Epidermal melanocyte (primary cell): ENCODE data around the gene RSPH6A.
A peak's percentile ranks its signal among the peaks of the same experiment; 100 is the strongest.

Source experiments
- DNase-seq: peaks from one replicate; pipeline ENCODE4 v3.0.0; 2011; ENCODE audit warnings: low spot score; ENCODE audit not compliant: insufficient read length

Gene RSPH6A

GRCh38 chr19:45825917-45826893, 11.1 kb upstream of the RSPH6A start:
- DNase-seq = no peak

- no peak for DNase-seq
Measured at GRCh38 chr19:45825263-45825605, 10.1 kb upstream of the RSPH6A start.

- DNase-seq = no peak
Measured at GRCh38 chr19:45824531-45825262, 9.6 kb upstream of the RSPH6A start.

- DNase-seq = no peak
Measured at GRCh38 chr19:45824041-45824471, 8.9 kb upstream of the RSPH6A start.

- DNase-seq = no peak
Measured at GRCh38 chr19:45823182-45823581, 8.1 kb upstream of the RSPH6A start.

DNA sequence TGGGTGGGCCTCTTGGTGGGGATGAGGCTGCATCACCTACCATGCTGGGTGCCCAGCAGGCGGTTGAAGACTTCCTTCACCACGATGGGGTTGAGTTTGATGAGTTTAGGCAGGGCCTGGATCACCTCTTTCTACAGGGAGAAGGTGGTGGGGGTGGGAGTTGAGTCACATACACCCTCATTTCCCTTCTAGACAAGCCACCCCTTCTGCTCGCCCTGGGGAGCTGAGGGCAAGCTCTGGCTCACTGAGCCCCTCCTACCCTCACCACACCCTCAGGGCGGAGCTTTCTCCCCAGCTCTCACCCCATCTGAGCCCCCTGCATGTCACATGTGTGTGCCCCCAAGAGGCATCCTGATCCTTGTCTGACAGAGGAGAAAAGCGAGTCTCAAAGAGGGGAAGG, 7.6 kb upstream of the RSPH6A start:
- DNase-seq = no peak

- DNase-seq = no peak
Measured at GRCh38 chr19:45821570-45821969, 6.5 kb upstream of the RSPH6A start.

DNA sequence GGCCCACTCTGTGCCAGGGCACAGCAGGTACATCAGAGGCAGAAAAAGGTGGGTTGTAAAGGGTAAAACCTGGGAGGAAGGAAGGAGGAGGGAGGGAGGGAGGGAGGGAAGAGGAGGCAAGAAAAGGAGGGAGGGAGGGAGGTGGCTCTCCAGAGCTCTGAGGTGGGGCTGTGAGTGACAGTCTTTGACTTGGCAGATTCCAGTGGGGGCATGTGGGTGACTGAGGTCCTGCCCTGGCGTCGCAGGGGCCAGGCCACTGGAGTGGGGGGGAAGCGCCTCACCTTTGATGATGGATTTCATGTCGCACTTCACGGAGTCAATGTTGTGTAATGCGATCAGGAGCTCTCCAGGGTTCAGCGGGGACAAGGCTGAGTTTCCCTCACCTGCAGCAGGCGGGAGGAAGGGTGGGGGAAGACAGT, 6.0 kb upstream of the RSPH6A start:
- DNase-seq = no peak

DNA sequence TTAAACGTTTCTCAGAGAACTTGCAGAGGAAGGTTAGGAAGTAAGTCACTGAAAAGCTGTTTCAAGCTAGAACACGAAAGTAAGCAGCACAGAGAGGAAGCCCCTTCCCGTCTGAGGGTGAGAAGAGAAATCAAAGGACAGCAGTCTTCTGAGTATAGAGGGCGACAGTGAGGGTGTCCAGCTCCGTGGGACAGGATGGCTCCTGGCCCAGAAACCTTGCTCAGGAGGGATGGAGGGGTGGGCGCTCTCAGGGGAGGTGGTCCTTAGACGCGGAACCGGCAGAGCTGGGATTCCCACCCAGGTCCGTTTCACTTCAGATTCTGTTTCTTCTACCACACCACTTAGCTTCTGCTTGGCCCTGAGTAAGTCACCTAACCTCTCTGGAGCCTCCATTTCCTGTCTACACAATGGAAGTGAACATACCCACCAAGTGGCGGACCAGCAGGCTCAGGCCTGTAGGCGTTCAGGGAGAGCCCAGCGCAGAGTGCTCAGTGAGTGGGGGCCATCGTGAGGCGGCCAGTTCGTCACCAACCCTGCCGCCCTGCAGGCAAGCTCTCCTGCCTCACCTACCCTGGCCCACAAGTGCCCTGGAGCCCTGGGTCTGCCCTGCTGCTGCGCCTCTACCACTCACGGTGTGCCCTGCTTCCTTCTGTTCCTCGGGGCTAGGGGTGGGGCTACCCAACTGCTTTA, 5.5 kb upstream of the RSPH6A start:
- no peak for DNase-seq

DNA sequence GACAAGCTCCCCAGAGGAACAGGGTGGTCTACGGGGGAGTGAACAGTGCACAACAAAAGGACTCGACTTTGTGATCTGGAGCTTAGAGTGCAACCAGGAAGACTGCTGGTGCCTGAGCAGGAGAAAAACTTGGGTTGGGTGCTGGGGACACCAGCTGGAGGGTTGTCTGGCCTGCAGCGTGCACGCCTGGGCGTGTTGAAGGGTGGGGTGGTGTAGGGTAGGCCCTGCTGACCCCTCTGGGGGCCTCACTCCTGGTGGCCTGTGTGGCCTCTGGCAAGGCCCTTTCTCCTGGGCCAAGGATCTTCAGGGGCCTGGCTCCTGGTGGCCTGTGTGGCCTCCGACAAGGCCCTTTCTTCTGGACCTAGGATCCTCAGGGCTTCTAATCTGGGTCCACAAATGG, 4.7 kb upstream of the RSPH6A start:
- no peak for DNase-seq

GRCh38 chr19:45817725-45818301, 2.7 kb upstream of the RSPH6A start:
- no peak for DNase-seq

GRCh38 chr19:45817010-45817724, 2.1 kb upstream of the RSPH6A start:
- DNase-seq = peak; percentile 99

DNA sequence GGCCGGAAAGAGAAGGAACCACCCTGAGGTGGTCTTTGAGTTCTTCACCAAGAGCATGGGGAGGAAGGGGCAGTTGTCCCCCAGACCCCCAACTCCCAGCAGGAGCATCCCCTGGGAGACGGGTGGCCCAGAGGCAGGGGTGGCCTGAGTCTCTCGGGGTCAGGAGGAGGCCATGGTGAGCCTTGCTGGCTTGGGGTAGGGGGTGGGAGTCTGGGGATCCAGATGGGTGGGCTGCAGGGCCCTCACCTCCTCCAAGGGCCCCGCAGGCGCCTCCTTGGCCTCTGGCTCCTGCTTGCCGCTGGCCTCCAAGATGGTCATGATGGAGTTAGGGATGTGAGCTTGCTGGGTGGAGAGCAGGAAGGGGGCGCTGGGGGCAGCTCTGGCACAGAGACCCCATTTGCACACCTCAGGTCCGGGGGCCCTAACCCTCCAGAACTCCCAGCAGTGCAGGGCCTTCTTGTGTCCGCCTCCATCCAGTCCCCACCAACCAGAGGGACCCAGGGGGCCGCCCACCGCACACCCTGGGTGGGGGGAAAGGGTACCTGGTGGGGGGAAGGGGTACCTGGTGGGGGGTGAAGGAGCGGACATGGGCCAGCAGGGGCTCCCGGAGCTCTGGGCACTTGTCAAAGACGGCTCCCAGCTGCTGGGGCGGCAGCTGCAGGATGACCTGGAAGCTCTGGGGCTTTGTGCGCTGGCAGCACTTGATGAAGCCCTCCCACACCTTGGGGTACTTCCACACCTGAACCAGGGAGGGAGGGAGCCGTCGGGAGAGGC, 1.3 kb upstream of the RSPH6A start:
- no peak for DNase-seq

GRCh38 chr19:45815481-45816216, 541 bp upstream of the RSPH6A start:
- DNase-seq = no peak

DNA sequence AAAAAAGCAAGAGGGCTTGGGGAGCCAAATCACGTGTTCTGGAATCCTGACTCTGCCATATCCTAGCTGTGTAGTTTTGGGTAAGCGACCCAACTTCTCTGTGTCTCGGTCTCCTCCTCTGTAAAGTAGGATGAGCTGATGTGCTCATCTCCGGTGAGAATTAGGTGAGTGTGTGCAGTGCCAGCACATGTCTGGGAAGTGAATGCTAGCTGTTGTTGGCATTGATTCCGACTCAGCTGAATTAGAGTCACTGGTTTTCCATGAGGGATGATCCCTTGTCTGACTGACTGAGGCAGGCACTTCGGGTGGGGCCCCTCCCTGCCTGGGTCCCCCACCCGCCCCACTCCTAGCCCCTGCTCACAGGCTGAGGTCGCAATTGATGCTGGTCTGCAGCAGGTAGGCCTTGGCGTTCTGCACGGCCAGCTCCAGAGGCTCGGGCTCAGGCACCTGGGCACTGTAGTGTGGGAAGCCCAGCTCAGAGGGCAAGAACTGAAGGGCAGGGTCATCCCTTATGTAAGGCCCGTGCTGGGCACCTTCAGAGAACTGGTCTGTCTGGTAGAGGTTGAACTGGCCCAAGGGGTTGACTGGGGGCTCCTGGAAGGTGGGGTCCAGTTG, 835 bp downstream of the RSPH6A start:
- DNase-seq = no peak

GRCh38 chr19:45812297-45812696, 2.8 kb downstream of the RSPH6A start:
- DNase-seq = no peak

DNA sequence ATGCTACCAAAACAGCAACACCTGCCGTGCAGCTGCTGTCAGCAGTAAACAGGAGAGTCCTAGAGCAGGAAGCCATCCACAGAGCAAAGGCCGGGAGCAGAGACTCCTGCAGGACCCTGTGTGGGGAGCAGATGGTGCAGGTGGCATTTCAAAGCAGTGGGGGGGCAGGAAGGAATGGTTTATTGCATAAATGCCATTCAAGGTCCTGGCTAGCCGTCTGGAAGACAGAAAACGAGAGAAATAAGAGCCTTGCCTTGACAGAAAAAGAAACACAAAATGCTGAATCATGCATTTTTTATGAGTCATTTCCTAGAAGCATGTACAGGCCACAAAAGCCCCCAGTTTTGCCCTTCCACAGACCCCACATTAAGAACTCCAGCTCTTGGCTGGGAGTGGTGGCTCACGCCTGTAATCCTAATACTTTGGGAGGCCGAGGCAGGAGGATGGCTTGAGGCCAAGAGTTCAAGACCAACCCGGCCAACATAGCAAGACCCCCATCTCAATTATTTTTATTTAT, 5.4 kb downstream of the RSPH6A start:
- no peak for DNase-seq

GRCh38 chr19:45805719-45806118, 9.4 kb downstream of the RSPH6A start:
- DNase-seq = no peak

GRCh38 chr19:45804959-45805230, 10.2 kb downstream of the RSPH6A start:
- DNase-seq = no peak
